SU-DHL-6 (cell line): ENCODE measurements around the gene ERBB4.

Experiments
- CTCF ChIP-seq: fragments of 200-600 bp; sonication (generic); IDR thresholded peaks from one replicate; pipeline ENCODE4 v1.5.1; 2017; ENCODE audit warnings: antibody characterized with exemption, mild to moderate bottlenecking, low read length, moderate library complexity; ENCODE audit not compliant: insufficient read depth, poor library complexity, severe bottlenecking
- EZH2phosphoT487 ChIP-seq: fragments of 200-600 bp; sonication (generic), shearing (Covaris generic); conservative IDR thresholded peaks from 2 replicates; pipeline ENCODE4 v1.6.1; 2018; ENCODE audit warnings: mild to moderate bottlenecking, antibody characterized with exemption, low read length, moderate library complexity, mixed read lengths

GRCh38 chr2:212384027-212384426 lies 154.6 kb downstream of the ERBB4 start:
- TF ChIP-seq CTCF (no peak), EZH2phosphoT487 (no peak)
